Activated CD4-positive, alpha-beta T cell treated with anti-CD3 and anti-CD28 coated beads for 1 hour (primary cell): Measurements from ENCODE around the gene SCART1.
"Not testable (repeated sequence)": the region's sequence is repeated elsewhere in the genome, so short reads cannot be mapped to it uniquely, and the experiment has no call there.

ENCODE experiments used
- DNase-seq: peaks from one replicate; pipeline ENCODE4 v3.0.0-alpha.2; 2020

The SCART1 gene

DNA sequence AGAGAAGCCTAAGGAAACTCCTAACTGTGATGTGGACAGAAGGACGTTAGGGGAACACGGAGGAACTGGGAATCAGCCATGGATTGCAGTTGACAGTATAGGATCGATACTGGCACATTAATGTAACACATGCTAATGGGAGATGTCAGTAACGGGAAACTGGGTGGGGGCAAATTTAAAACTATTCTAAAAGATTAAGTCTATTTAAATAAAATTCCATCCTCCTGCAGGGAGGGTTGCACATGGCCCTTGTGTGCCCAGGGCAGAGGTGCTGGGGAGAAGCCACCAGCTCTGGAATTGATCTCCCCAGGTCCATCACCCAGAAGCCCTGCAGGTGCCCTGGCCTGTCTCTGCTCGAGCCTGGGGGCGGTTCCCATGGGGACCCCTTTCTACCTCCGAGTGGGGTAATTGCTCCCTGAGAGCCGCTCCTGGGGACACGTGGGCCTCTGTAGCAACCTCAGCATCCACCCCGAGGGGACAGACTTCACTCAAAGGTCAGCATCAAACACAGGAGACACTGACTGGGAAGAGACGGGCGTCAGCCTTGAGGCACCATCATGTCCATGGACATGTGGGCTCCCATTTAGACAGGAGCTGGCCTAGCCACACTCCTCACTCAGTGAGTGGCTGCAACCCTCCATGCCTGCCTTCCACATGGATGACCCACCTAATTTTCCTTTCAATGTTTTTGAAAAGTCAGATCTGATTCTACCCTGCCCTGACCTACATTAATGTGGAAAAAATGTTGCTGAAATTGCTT, 21.1 kb downstream of the SCART1 start:
- DNase-seq, result no peak

GRCh38 chr10:133475425-133475734, 21.6 kb downstream of the SCART1 start:
- no peak for DNase-seq

GRCh38 chr10:133475821-133476640, 22.3 kb downstream of the SCART1 start:
- no peak for DNase-seq

DNA sequence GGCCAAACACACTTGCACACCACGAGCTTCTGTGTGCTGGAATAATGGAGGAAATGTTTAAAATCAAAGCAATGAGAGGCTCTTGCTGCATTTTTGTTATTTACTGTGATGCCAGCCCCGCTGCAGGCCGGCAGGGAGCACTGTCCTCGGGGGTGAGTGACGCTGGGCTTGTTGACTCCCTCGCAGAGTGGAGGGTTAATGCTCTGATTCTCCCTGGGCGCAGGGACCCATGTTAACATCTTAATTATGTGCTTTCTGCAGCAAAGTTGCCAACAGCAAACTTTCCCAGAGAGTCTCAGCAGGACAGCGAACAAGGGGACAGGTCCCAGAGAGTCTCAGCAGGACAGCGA, 22.9 kb downstream of the SCART1 start:
- no peak for DNase-seq

DNA sequence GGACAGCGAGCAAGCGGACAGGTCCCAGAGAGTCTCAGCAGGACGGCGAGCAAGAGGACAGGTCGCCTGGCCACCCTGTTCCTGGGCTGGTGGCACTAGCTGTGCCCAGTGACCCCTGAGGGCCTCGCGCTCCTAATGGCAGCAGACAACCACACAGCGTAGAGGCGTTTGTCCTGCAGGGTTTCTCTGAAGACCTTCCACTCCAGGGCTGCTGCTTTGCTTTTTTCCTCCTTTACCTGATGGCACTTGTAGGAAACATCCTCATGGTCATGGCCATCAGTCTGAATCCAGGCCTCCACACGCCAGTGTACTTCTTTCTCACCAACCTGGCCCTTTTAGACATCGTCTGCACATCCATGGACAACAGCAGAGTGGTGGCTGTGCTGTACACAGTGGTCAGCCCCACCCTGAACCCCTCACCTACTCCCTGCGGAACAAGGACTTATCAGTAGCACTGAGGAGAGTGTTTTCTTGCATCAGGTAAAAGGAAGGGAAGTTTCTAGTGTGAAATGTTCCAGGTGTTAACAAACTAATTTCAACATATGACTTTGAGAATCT, 27.4 kb downstream of the SCART1 start:
- DNase-seq, result no peak

DNA sequence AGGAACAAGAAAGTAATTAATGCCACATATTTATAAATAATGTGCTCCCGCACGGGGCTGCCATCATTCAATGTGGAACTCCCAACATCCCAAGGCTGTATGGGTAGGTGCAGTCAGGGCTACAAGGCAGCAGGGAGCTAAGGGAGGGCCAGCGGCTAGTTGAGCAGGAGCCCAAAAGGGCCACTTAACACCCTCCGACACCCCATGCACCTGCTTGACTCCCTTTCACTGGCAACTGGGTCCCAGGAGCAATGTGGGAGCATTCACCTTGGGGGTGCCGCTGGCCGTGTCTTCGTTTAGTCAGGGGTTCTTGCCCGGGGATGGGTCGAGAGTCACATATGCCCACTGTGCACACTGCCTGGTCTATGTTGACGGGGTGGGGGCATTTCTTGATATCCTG, 27.9 kb downstream of the SCART1 start:
- no peak for DNase-seq

- DNase-seq, result no peak
Observed at GRCh38 chr10:133484818-133485217, 31.1 kb downstream of the SCART1 start.

- DNase-seq, result no peak
Observed at GRCh38 chr10:133487085-133487484, 33.3 kb downstream of the SCART1 start.

DNA sequence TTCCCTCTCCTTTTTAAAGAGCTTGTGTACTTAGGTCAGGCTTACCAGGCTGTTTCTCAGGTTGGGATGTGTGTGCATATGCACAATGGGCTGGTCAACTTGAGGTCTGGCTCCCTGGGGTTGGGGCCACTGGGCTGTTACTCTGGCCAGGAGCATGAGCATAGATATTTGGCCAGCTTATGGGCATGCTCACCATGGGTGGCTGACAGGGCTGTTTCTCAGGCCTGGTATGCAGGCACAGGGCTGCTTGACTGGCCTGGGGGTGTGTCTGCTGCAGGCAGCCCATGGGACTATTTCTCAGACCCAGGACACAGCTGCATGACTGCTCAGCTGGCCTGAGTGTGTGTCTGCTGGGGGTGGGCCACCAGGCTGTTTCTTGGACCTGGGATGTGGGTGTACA, 34.6 kb downstream of the SCART1 start:
- DNase-seq, result no peak

DNA sequence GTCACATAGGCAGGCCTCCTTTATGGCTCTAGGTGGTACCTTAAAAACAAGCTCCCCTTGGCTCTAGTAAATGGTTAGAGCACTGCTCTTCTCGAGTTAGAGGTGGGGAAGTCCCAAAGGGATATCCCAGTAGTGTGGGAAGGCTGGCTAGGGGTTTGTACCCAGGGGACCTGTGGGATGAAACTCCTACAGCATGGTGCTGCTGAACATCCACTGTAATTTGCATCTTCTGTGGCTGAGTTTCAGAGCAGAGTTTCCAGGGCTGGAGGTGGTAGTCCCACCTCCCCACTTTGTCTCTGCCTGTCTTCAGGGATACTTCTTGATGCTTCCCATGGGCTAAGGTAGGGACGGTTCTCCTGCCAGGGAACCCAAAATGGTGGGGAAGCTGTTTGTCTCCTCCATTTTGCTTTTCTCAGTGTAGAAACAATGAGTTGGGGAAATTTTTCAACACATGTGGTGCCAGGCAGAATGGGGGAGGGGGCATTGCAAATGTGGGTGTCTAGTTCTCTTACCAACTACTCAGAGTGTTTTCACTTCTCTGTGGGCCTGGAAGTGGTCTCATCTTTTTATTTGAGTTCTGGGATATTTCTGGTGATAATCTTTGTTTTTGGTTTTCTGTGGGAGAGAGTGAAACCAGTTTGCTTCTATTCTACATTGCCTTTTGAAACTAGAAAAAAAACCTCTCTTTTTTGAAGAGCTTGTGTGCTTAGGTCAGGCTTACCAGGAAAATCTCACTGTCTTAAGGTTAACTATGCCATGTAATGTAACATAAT, 36.3 kb downstream of the SCART1 start:
- no peak for DNase-seq

DNA sequence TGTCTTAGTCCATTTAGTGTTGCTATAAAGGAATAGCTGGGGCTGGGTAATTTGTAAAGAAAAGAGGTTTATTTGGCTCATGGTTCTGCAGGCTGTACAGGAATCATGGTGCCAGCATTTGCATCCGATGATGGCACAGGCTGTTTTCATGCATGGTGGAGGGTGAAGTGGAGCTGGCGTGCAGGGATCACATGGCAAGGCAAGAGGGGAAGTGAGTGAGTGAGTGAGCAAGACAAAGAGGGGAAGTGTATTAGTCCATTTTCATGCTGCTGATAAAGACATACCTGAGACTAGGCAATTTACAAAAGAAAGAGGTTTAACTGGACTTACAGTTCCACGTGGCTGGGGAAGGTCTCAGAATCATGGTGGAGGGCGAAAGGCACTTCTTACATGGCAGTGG, 39.8 kb downstream of the SCART1 start:
- not testable (repeated sequence) for DNase-seq

DNA sequence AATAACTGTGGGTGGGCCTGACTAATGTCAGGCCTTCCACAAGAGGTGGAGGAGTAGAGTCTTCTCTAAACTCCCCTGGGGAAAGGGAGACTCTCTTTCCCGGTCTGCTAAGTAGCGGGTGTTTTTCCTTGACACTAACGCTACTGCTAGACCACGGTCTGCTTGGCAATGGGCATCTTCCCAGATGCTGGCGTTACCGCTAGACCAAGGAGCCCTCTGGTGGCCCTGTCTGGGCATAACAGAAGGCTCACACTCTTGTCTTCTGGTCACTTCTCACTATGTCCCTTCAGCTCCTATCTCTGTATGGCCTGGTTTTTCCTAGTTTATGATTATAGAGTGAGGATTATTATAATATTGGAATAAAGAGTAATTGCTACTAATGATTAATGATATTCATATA, 43.6 kb downstream of the SCART1 start:
- not testable (repeated sequence) for DNase-seq

- not testable (repeated sequence) for DNase-seq
Observed at GRCh38 chr10:133499176-133499575, 45.4 kb downstream of the SCART1 start.

- DNase-seq, result not testable (repeated sequence)
Observed at GRCh38 chr10:133500897-133501296, 47.2 kb downstream of the SCART1 start.

DNA sequence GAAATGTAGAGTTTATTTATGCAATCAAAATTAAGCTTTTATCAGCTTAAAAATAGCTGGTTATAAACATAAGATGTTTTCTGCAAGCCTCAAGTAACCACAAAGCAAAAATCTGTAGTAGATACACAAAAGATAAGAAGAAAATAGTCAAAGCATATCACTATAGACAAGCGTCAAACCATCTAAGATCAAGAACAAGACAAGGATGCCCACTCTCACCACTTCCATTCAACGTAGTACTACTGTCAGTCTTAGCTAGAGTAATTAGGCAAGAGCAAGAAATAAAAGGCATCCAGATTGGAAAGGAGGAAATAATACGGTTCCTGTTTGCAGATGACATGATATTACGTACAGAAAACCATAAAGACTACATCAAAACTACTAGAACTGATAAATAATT, 56.0 kb downstream of the SCART1 start:
- DNase-seq, result no peak

GRCh38 chr10:133511408-133511807, 57.7 kb downstream of the SCART1 start:
- no peak for DNase-seq

DNA sequence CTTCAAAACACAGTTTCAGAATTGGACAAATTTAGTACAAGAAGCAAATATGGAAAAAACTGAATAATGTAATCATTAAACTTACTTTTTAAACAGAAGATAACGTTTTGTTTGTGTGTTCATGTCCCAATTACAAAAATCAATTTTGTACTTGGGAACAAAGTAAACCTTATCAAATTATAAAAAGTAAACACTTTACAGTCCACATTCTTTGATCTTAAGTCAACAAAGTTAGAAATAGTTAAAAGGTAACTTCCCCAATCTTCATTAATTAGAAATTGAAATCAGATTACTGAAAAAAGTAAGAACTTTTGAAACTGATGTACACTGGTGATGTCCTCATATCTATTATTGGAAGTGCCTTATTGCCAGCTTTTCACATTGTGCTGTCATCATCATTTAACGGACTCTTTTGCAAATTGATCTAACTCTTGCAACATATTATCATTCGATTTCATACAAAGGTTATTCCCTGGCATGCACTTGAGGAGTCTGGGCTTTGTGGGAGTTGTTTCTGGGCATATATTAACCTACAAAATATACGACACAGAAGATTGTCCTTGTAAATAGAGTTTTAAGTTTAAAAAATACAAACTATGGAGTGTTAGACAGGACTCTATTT, 58.3 kb downstream of the SCART1 start:
- no peak for DNase-seq

DNA sequence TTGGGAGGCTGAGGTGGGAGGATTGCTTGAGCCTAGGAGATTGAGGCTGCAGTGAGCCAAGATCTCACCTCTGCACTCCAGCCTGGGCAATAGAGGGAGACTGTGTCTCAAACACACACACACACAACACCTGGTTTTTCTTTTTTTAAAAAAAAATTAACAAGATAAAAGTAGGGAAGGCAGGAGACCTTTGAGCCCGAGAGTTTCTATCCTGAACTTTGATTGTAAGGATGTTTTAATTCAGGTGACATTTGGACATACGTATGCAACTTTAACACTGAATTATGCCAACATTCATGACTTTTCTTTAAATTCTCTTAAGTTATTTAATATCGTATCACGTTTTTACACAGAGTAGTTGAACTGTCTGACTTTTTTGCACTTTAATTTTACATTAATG, 61.7 kb downstream of the SCART1 start:
- DNase-seq, result no peak

DNA sequence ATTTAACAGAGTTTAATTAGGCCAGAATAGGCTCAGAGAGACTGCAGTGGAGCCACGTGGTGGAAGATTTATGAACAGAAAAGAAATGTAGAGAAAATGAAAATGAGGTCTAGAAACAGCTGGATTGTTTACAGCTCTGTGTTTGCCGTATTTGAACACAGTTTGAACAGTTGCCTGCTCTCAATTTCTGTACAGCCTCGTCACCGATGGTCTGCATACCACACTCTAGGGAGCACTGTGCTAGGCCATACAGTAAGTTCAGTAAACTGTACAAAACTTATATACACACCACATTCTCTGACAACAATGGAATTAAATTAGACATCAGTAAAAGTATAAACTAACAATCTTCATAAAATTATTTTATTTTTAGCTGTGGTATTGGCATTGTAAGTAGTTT, 62.3 kb downstream of the SCART1 start:
- DNase-seq, result no peak

DNA sequence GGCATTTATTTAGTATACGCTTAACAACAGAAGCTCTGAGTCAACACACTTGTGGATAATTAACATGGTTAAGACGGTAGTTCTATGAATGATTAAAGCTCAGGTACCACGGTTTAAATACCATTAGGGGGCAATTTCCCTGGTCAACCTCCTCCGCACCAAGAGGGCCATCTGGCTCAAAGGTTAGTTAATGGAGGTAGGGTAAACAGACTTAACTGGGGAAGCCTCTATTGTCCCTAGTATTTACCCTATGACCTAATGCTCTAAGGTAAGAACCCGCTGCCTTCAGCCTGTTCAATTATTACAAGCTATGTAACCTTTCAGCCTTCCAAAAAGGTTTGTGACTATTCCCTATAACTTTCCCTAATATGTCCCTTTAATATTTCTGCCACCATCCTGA, 64.8 kb downstream of the SCART1 start:
- DNase-seq, result not testable (repeated sequence)
